ENCODE data around the gene OPCML. TPM values are rescaled to one million over a fixed set of nuclear protein-coding genes. Genes with fewer than 3 reads are reported as not detected.
A peak's percentile ranks its signal among the peaks of the same experiment; 100 is the strongest.

OPCML gene
- total RNA-seq, 1 experiment from 2014 or later: not detected

GRCh38 chr11:133579165-133580031, 47.1 kb upstream of the OPCML start:
- Histone ChIP-seq H3K36me3 (ENCODE audit: low read depth, low read length) (no peaks in the 10 kb centered on the region), H3K9me3 (ENCODE audit: low read length) (peaks cover 31% of the 10 kb centered on the region), H3K27me3 (ENCODE audit: low read length) (no peaks in the 10 kb centered on the region), H3K9me2 (replicated peaks; ENCODE audit: low read length) (no peaks in the 10 kb centered on the region), H2AFZ (ENCODE audit: low read length) (no peak overlapping the region), H3K4me1 (ENCODE audit: insufficient read depth, low read length) (no peaks in the 10 kb centered on the region), H4K20me1 (ENCODE audit: low read length) (no peaks in the 10 kb centered on the region), H3F3A (ENCODE audit: low read length, unreplicated experiment) (no peaks in the 10 kb centered on the region), H3K27ac (ENCODE audit: low read length) (no peak overlapping the region), H3K79me2 (ENCODE audit: low read length) (no peaks in the 10 kb centered on the region), H3K4me3 (ENCODE audit: low read length) (no peak overlapping the region), H3K4me2 (ENCODE audit: low read length) (no peak overlapping the region), H3K9ac (ENCODE audit: low read length) (no peak overlapping the region)
- TF ChIP-seq EZH2 (IDR thresholded peaks at IDR 0.05; ENCODE audit: low read length, unreplicated experiment) (no peak), CTCF (conservative IDR thresholded peaks at IDR 0.05; ENCODE audit: low read depth, low read length) (no peak), EZH2phosphoT487 (IDR thresholded peaks at IDR 0.05; ENCODE audit: borderline replicate concordance, low read length) (no peak)
- intact Hi-C loops (cut with micrococcal nuclease): no loop called here
- ATAC-seq (no peak), DNase-seq (no peak)
- POLR2A ChIA-PET (ENCODE audit: unreplicated experiment): no interaction called here
- no TSS peak for BruUV-seq (replicated peaks)
- CTCF ChIA-PET: no interaction called here

DNA sequence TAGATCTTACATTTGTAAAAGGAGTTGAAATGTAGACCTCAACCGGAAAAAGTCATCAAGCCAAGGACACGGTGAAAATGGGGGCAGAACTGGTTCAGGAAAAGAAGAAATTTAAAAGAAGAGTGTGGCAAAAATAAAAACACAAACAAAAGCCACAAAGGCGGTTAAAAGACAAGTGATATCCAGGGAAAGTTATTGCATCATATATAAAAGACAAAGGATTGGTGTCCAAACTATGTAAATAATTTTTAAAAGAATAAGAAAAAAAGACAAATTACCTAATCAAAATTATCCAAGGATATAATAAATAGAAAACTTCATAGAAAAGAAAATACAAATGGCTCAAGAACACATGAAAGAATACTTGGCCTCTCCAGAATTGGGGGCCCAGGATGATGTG, 45.1 kb upstream of the OPCML start:
- DNase-seq (no peak), ATAC-seq (no peak)
- Histone ChIP-seq H3K36me3 (ENCODE audit: low read depth, low read length) (no peaks in the 10 kb centered on the region), H3K27ac (ENCODE audit: low read length) (no peak overlapping the region), H2AFZ (ENCODE audit: low read length) (no peak overlapping the region), H3K79me2 (ENCODE audit: low read length) (no peaks in the 10 kb centered on the region), H3K27me3 (ENCODE audit: low read length) (no peaks in the 10 kb centered on the region), H3K4me3 (ENCODE audit: low read length) (no peak overlapping the region), H3K9me3 (ENCODE audit: low read length) (peaks cover 17% of the 10 kb centered on the region; the same call in 1 of the 2 replicates), H3K4me2 (ENCODE audit: low read length) (no peak overlapping the region), H3K4me1 (ENCODE audit: insufficient read depth, low read length) (no peaks in the 10 kb centered on the region), H3K9me2 (replicated peaks; ENCODE audit: low read length) (no peaks in the 10 kb centered on the region), H3K9ac (ENCODE audit: low read length) (no peak overlapping the region), H4K20me1 (ENCODE audit: low read length) (no peaks in the 10 kb centered on the region), H3F3A (ENCODE audit: low read length, unreplicated experiment) (no peaks in the 10 kb centered on the region)
- no TSS peak for BruUV-seq (replicated peaks)
- ChIA-PET POLR2A (ENCODE audit: unreplicated experiment) (no interaction called here), CTCF (no interaction called here)
- intact Hi-C loops (cut with micrococcal nuclease): no loop called here
- TF ChIP-seq CTCF (conservative IDR thresholded peaks at IDR 0.05; ENCODE audit: low read depth, low read length): no peak
- no peak for TF ChIP-seq EZH2phosphoT487 (IDR thresholded peaks at IDR 0.05; ENCODE audit: borderline replicate concordance, low read length)
- TF ChIP-seq EZH2 (IDR thresholded peaks at IDR 0.05; ENCODE audit: low read length, unreplicated experiment): no peak

GRCh38 chr11:133576351-133576750, 44.0 kb upstream of the OPCML start:
- Histone ChIP-seq H3K36me3 (ENCODE audit: low read depth, low read length) (no peaks in the 10 kb centered on the region), H3K9me3 (ENCODE audit: low read length) (peaks cover 24% of the 10 kb centered on the region; the same call in 1 of the 2 replicates), H3K9ac (ENCODE audit: low read length) (no peak overlapping the region), H3K27ac (ENCODE audit: low read length) (no peak overlapping the region), H2AFZ (ENCODE audit: low read length) (no peak overlapping the region), H3K9me2 (replicated peaks; ENCODE audit: low read length) (no peaks in the 10 kb centered on the region), H3K4me3 (ENCODE audit: low read length) (no peak overlapping the region), H3K4me2 (ENCODE audit: low read length) (no peak overlapping the region), H3K27me3 (ENCODE audit: low read length) (no peaks in the 10 kb centered on the region), H3F3A (ENCODE audit: low read length, unreplicated experiment) (no peaks in the 10 kb centered on the region), H3K79me2 (ENCODE audit: low read length) (no peaks in the 10 kb centered on the region), H4K20me1 (ENCODE audit: low read length) (no peaks in the 10 kb centered on the region), H3K4me1 (ENCODE audit: insufficient read depth, low read length) (no peaks in the 10 kb centered on the region)
- ChIA-PET POLR2A (ENCODE audit: unreplicated experiment) (no interaction called here), CTCF (no interaction called here)
- TF ChIP-seq CTCF (conservative IDR thresholded peaks at IDR 0.05; ENCODE audit: low read depth, low read length) (peak; percentile 27; the same call in 1 of the 2 replicates), EZH2phosphoT487 (IDR thresholded peaks at IDR 0.05; ENCODE audit: borderline replicate concordance, low read length) (no peak)
- DNase-seq: no peak
- BruUV-seq (replicated peaks): no TSS peak
- intact Hi-C loops (cut with micrococcal nuclease): no loop called here
- no peak for ATAC-seq

Data from PC-3 (cell line).